Measurements from ENCODE around the gene NYAP1.
"Not testable (repeated sequence)": the region's sequence is repeated elsewhere in the genome, so short reads cannot be mapped to it uniquely, and the experiment has no call there.

Gene NYAP1

GRCh38 chr7:100504887-100505611, 21.3 kb downstream of the NYAP1 start:
- no peaks in the 10 kb centered on the region for H3K4me1 Mint-ChIP-seq (ENCODE audit: low read depth)
- H3K9me3 Mint-ChIP-seq = no peaks in the 10 kb centered on the region
- no peak for DNase-seq
- no peaks in the 10 kb centered on the region for H3K27me3 Mint-ChIP-seq
- H3K36me3 Mint-ChIP-seq (ENCODE audit: low read depth) = no peaks in the 10 kb centered on the region
- H3K4me3 Mint-ChIP-seq = no peak overlapping the region
- no peak overlapping the region for H3K27ac Mint-ChIP-seq

- H3K27me3 Mint-ChIP-seq = no peaks in the 10 kb centered on the region
- H3K27ac Mint-ChIP-seq = no peak overlapping the region
- no peak overlapping the region for H3K4me3 Mint-ChIP-seq
- H3K9me3 Mint-ChIP-seq = no peaks in the 10 kb centered on the region
- H3K4me1 Mint-ChIP-seq (ENCODE audit: low read depth) = no peaks in the 10 kb centered on the region
- no peaks in the 10 kb centered on the region for H3K36me3 Mint-ChIP-seq (ENCODE audit: low read depth)
- no peak for DNase-seq
These were observed 22.7 kb downstream of the NYAP1 start for GRCh38 chr7:100506356-100506923.

GRCh38 chr7:100509231-100509630, 25.5 kb downstream of the NYAP1 start:
- H3K4me3 Mint-ChIP-seq = no peak overlapping the region
- H3K36me3 Mint-ChIP-seq (ENCODE audit: low read depth) = no peaks in the 10 kb centered on the region
- no peaks in the 10 kb centered on the region for H3K9me3 Mint-ChIP-seq
- H3K4me1 Mint-ChIP-seq (ENCODE audit: low read depth) = peaks cover 5% of the 10 kb centered on the region
- DNase-seq = no peak
- H3K27ac Mint-ChIP-seq = no peak overlapping the region
- no peaks in the 10 kb centered on the region for H3K27me3 Mint-ChIP-seq

DNA sequence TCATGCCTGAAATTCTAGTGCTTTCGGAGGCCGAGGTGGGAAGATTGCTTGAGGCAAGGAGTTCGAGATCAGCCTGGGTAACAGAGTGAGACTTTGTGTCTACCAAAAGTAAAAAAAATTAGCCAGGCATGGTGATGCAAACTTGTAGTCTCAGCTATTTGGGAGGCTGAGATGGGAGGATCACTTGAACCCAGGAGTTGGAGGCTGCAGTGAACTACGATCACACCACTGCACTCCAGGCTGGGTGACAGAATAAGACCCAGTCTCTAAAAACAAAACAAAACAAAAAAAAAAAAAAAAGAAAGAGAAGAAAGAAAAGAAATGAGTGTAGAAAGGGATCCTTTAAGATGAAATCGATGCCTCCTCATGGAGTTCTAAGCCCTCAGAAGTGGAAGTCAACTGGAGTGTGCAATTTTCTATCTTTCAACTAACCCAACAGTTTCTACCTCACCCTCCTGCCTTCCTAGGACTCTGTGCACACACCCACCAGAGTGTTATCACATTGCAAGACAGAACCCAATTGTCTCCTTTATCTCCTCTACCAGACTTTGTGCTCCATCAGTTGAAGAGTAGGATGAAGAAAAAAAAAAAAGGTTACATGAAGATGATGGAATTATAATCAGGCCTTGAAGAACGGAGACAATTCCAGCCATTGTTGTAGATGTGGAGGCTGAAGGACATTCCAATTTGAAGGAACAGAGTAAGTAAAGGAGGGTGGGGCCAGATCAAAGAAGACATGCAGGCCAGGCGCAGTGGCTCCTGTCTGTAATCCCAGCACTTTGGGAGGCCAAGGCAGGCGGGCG, 26.9 kb downstream of the NYAP1 start:
- Mint-ChIP-seq H3K36me3 (ENCODE audit: low read depth) (no peaks in the 10 kb centered on the region), H3K27me3 (no peaks in the 10 kb centered on the region), H3K27ac (no peak overlapping the region), H3K4me1 (ENCODE audit: low read depth) (peaks cover 13% of the 10 kb centered on the region), H3K4me3 (no peak overlapping the region), H3K9me3 (no peaks in the 10 kb centered on the region)
- no peak for DNase-seq

- no peaks in the 10 kb centered on the region for H3K36me3 Mint-ChIP-seq (ENCODE audit: low read depth)
- H3K27me3 Mint-ChIP-seq = no peaks in the 10 kb centered on the region
- H3K4me1 Mint-ChIP-seq (ENCODE audit: low read depth) = peaks cover 28% of the 10 kb centered on the region
- H3K27ac Mint-ChIP-seq = no peak overlapping the region
- no peaks in the 10 kb centered on the region for H3K9me3 Mint-ChIP-seq
- no peak for DNase-seq
- H3K4me3 Mint-ChIP-seq = no peak overlapping the region
These were observed 29.6 kb downstream of the NYAP1 start for GRCh38 chr7:100513212-100513810.

GRCh38 chr7:100515072-100515532, 31.4 kb downstream of the NYAP1 start:
- no peak for DNase-seq
- no peaks in the 10 kb centered on the region for H3K36me3 Mint-ChIP-seq (ENCODE audit: low read depth)
- H3K27me3 Mint-ChIP-seq = no peaks in the 10 kb centered on the region
- H3K9me3 Mint-ChIP-seq = no peaks in the 10 kb centered on the region
- no peak overlapping the region for H3K4me3 Mint-ChIP-seq
- peak overlapping the region; percentile 50 for H3K27ac Mint-ChIP-seq
- H3K4me1 Mint-ChIP-seq (ENCODE audit: low read depth) = peaks cover 28% of the 10 kb centered on the region

DNA sequence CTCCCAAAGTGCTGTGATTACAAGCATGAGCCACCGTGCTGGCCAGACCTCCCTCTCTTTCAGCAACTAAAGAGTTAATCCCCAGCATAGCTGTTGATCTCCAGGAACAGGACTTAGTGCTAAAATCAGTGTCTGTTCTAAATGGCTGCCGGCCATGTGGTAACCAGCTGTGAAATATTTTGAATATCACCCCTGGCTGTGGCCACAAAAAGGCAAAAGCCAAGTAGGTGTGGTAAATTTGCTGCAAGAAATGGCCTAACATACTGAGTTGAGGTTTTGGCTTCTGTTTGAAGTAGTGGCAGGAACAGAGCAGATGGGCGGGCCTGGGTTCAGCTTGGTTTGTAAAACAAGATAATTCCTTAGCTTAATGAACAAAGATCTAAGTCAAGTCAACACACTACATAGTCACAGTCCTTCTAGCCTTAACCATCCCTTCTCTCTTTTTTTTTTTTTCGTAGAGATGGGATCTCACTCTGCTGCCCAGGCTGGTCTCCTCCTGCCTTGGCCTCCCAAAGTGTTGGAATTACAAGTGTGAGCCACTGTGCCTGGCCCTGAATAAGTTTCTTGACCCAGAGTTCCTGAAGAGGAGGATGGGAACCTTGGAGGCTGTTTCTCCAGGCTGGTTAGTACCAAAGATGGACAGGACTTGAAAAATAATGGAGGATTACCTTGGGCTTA, 32.5 kb downstream of the NYAP1 start:
- peak overlapping the region; percentile 73 for H3K27ac Mint-ChIP-seq
- no peaks in the 10 kb centered on the region for H3K9me3 Mint-ChIP-seq
- peak; percentile 45 for DNase-seq
- H3K4me1 Mint-ChIP-seq (ENCODE audit: low read depth) = peaks cover 28% of the 10 kb centered on the region
- H3K27me3 Mint-ChIP-seq = no peaks in the 10 kb centered on the region
- no peak overlapping the region for H3K4me3 Mint-ChIP-seq
- no peaks in the 10 kb centered on the region for H3K36me3 Mint-ChIP-seq (ENCODE audit: low read depth)

DNA sequence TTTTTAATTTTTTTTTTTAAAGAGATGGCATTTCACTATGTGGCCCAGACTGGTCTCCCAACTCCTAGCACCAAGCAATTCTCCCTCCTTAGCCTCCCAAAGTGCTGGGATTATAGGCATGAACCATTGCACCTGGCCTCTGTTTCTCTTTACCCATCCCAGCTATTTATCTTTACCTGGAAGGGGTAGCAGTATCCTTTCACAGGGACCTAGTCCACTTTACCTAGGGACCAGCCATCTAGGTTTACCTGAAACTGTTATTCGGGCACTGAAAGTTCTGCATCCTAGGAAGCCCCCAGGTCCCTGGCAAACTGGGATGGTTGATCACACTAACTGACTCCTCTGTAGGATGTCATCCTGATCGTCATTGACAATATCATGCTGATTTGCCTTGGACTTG, 33.6 kb downstream of the NYAP1 start:
- no peaks in the 10 kb centered on the region for H3K9me3 Mint-ChIP-seq
- no peak overlapping the region for H3K4me3 Mint-ChIP-seq
- H3K4me1 Mint-ChIP-seq (ENCODE audit: low read depth) = peaks cover 28% of the 10 kb centered on the region

GRCh38 chr7:100519580-100519979, 35.9 kb downstream of the NYAP1 start:
- no peaks in the 10 kb centered on the region for H3K9me3 Mint-ChIP-seq

More for the DNA sequence above, 33.6 kb downstream of the NYAP1 start:
- Mint-ChIP-seq H3K27ac (no peak overlapping the region), H3K36me3 (ENCODE audit: low read depth) (no peaks in the 10 kb centered on the region), H3K27me3 (no peaks in the 10 kb centered on the region)
- DNase-seq = no peak

DNA sequence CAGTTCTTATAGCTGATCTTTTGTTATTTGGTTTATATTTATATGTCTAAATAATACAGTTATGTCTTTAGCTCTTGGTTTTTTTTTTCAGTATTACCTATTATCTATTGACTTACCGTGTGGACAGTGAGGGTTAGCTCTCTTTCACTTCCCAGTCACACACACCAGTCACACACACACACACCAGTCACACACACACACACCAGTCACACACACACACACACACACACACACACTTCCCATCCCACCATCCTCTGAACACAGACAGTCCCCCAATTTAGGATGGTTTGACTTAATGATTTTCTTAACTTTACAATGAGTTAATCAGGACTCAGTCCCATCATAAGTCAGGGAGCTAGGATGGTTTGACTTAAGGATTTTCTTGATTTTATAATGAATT, 36.4 kb downstream of the NYAP1 start:
- Mint-ChIP-seq H3K27ac (no peak overlapping the region), H3K4me3 (no peak overlapping the region), H3K9me3 (no peaks in the 10 kb centered on the region), H3K27me3 (no peaks in the 10 kb centered on the region), H3K4me1 (ENCODE audit: low read depth) (peaks cover 21% of the 10 kb centered on the region), H3K36me3 (ENCODE audit: low read depth) (no peaks in the 10 kb centered on the region)
- DNase-seq = no peak

More at GRCh38 chr7:100519580-100519979, 35.9 kb downstream of the NYAP1 start:
- Mint-ChIP-seq H3K4me3 (no peak overlapping the region), H3K27me3 (no peaks in the 10 kb centered on the region), H3K4me1 (ENCODE audit: low read depth) (peaks cover 23% of the 10 kb centered on the region), H3K27ac (no peak overlapping the region), H3K36me3 (ENCODE audit: low read depth) (no peaks in the 10 kb centered on the region)
- no peak for DNase-seq

DNA sequence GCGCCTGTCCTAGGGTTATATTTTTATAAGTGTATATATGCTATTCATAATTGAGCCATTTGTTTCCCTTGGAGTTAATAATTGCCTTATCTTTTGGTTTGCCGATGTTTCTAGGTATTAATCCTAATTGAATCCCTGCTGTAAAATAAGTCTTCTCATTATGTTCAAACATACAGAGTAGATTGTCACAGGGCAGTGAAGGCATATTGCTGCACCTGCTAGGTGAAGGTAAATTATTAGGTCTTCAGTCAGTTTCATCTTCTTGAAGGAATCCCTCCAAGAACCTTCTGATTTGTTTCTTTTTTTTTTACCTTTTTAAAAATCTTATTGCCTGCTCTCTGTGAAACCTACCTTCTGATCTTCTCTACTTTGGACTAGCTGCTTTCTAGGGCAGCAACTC, 37.3 kb downstream of the NYAP1 start:
- no peaks in the 10 kb centered on the region for H3K27me3 Mint-ChIP-seq
- no peak overlapping the region for H3K4me3 Mint-ChIP-seq
- H3K9me3 Mint-ChIP-seq = no peaks in the 10 kb centered on the region
- H3K4me1 Mint-ChIP-seq (ENCODE audit: low read depth) = peaks cover 11% of the 10 kb centered on the region
- H3K36me3 Mint-ChIP-seq (ENCODE audit: low read depth) = no peaks in the 10 kb centered on the region
- H3K27ac Mint-ChIP-seq = no peak overlapping the region
- no peak for DNase-seq

DNA sequence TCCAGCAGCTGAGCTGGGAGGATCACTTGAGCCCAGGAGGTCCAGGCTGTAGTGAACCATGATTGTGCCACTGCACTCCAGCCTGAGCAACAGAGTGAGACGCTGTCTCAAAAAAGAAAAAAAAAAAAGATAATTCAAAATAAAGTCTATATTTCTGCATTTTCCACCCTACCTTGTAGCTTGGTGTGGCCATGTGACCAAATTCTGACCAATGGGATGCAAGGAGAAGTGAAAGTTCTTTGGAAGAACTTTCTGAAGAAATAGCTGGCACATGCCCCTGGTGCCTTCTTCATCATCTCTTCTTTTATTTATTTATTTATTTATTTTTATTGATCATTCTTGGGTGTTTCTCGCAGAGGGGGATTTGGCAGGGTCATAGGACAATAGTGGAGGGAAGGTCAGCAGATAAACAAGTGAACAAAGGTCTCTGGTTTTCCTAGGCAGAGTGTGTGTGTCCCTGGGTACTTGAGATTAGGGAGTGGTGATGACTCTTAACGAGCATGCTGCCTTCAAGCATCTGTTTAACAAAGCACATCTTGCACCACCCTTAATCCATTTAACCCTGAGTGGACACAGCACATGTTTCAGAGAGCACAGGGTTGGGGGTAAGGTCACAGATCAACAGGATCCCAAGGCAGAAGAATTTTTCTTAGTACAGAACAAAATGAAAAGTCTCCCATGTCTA, 38.3 kb downstream of the NYAP1 start:
- not testable (repeated sequence) for H3K36me3 Mint-ChIP-seq (ENCODE audit: low read depth); H3K27me3 Mint-ChIP-seq; H3K9me3 Mint-ChIP-seq; DNase-seq; H3K27ac Mint-ChIP-seq; H3K4me3 Mint-ChIP-seq; H3K4me1 Mint-ChIP-seq (ENCODE audit: low read depth)

- not testable (repeated sequence) for H3K27me3 Mint-ChIP-seq; H3K36me3 Mint-ChIP-seq (ENCODE audit: low read depth); H3K27ac Mint-ChIP-seq; H3K9me3 Mint-ChIP-seq; DNase-seq; H3K4me3 Mint-ChIP-seq
- peaks cover 12% of the 10 kb centered on the region for H3K4me1 Mint-ChIP-seq (ENCODE audit: low read depth)
These were observed 39.5 kb downstream of the NYAP1 start for GRCh38 chr7:100523192-100523591.
